ENCODE data around the gene FUZ.

DNA sequence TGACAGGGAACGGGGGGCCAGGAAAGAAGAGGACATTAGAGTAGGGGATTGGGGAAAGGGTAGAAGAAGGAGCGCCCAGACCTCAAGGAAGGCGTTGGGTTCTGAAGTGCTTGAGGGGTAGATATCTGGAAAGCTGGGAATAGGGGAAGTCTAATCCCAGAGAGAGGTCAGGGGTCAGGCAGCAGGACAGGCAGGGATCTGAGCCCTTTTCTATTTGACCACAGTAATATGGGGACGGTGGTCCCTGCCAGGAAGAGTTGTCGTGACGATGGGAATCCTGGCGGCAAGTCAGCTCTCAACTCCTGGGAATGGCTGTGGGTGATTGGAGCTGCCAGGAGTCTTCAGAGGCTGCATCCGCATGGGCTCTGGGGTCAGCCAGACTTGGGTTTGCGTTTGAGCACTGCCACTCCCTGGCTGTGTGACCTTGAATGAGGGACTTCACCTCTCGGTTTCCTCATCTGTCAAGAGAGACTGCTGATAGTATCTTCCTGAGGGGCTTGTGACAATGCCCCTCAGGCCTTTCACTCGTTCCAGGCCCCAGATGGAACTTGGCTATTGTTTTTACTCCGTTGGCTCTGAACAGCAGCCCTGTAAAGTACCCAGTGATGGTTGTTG lies 45.0 kb downstream of the FUZ start:
- TF ChIP-seq, protein P1, sequence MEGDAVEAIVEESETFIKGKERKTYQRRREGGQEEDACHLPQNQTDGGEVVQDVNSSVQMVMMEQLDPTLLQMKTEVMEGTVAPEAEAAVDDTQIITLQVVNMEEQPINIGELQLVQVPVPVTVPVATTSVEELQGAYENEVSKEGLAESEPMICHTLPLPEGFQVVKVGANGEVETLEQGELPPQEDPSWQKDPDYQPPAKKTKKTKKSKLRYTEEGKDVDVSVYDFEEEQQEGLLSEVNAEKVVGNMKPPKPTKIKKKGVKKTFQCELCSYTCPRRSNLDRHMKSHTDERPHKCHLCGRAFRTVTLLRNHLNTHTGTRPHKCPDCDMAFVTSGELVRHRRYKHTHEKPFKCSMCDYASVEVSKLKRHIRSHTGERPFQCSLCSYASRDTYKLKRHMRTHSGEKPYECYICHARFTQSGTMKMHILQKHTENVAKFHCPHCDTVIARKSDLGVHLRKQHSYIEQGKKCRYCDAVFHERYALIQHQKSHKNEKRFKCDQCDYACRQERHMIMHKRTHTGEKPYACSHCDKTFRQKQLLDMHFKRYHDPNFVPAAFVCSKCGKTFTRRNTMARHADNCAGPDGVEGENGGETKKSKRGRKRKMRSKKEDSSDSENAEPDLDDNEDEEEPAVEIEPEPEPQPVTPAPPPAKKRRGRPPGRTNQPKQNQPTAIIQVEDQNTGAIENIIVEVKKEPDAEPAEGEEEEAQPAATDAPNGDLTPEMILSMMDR (IDR thresholded peaks at IDR 0.05): no peak
- TF ChIP-seq POLR2A (IDR thresholded peaks at IDR 0.05): no peak
